HCT116 (cell line): ENCODE data around the gene UBE2M. TPM values are rescaled to one million over a fixed set of nuclear protein-coding genes. Genes with fewer than 3 reads are reported as not detected.

Experiments
- ATAC-seq: fragments of 200-7000 bp; cut with Tn5 transposase; 2 replicates; pipeline ENCODE4 v1.9.1; 2020; ENCODE audit warnings: mild to moderate bottlenecking, moderate library complexity
- BruUV-seq: library from RNA; stranded (reverse); fragments of 400-500 nt; replicated peaks from 2 replicates; lab custom pipeline; 2021; lab: Mats Ljungman, UMichigan
- CTCF ChIA-PET: fragments of 300-600 bp; sonication (Branson Sonifier 250); formaldehyde crosslinking; loops from one replicate; lab custom pipeline; 2021; ENCODE audit warnings: antibody characterized with exemption; lab: Charles Lee
- POLR2A ChIA-PET: fragments of 300-600, 350-600 bp; sonication (Branson Sonifier 250); formaldehyde crosslinking; loops from one replicate; lab custom pipeline; 2021; ENCODE audit warnings: antibody characterized with exemption; lab: Charles Lee
- RAD21 ChIA-PET, 2 experiments: fragments of 300-600 bp; sonication (Branson Sonifier 250); formaldehyde crosslinking; loops; one replicate each; lab custom pipeline; 2023; ENCODE audit warnings: low total read pairs in 2 of 2; ENCODE audit not compliant: uncharacterized antibody in 2 of 2, unreplicated experiment in 2 of 2, low non-redundant PET in 1 of 2; lab: Charles Lee
- DNase-seq: peaks from one replicate; pipeline ENCODE4 v3.0.0-alpha.2; 2010; ENCODE audit warnings: low read depth, low spot score
- H2AFZ ChIP-seq: fragments of 200-600 bp; shearing (Covaris generic), sonication (generic); 2 replicates; pipeline ENCODE4 v1.6.1; 2017; ENCODE audit warnings: low read depth, mixed run types, mixed read lengths, antibody characterized with exemption, low read length; ENCODE audit not compliant: poor library complexity, severe bottlenecking
- H3K27ac ChIP-seq: 2 replicates; pipeline ENCODE4 v1.5.1; 2012; ENCODE audit warnings: low read depth, low read length
- H3K27me3 ChIP-seq: fragments of 200-600 bp; sonication (generic); 2 replicates; pipeline ENCODE4 v1.6.1; 2016; ENCODE audit warnings: mixed run types, low read length, mixed read lengths; ENCODE audit not compliant: insufficient read depth
- H3K36me3 ChIP-seq, 2 experiments: fragments of 200-500 bp in 1 of 2; fragments of 200-600 bp in 1 of 2; sonication (Bioruptor generic) in 1 of 2; sonication (generic) in 1 of 2; 2 replicates each; pipeline versions ENCODE4 v1.5.1 to v1.6.1; 2014 to 2016; ENCODE audit warnings: low read length in 2 of 2, inconsistent platforms in 1 of 2, mixed read lengths in 1 of 2, mixed run types in 1 of 2; ENCODE audit not compliant: insufficient read depth in 2 of 2, control insufficient read depth in 1 of 2
- H3K4me1 ChIP-seq, 2 experiments: fragments of 200-600 bp in 1 of 2; sonication (generic) in 1 of 2; 2 replicates each; pipeline versions ENCODE4 v1.5.1 to v1.6.1; 2012 to 2017; ENCODE audit warnings: low read length in 2 of 2, inconsistent platforms in 1 of 2, mild to moderate bottlenecking in 1 of 2, mixed read lengths in 1 of 2, mixed run types in 1 of 2, moderate library complexity in 1 of 2; ENCODE audit not compliant: insufficient read depth in 2 of 2, control insufficient read depth in 1 of 2
- H3K4me2 ChIP-seq: fragments of 200-600 bp; sonication (generic); 2 replicates; pipeline ENCODE4 v1.6.1; 2017; ENCODE audit warnings: mixed run types, low read length, mixed read lengths
- H3K4me3 ChIP-seq, 2 experiments: fragments of 200-600 bp in 1 of 2; sonication (generic) in 1 of 2; replicated peaks in 1 of 2; 2 replicates each; pipeline ENCODE4 v1.5.1; 2011 to 2016; ENCODE audit warnings: low read length in 2 of 2, control low read depth in 1 of 2, low read depth in 1 of 2, mild to moderate bottlenecking in 1 of 2, mixed read lengths in 1 of 2, mixed run types in 1 of 2
- H3K79me2 ChIP-seq: fragments of 200-600 bp; sonication (generic); 2 replicates; pipeline ENCODE4 v1.6.1; 2017; ENCODE audit warnings: mild to moderate bottlenecking, mixed run types, low read length, moderate library complexity, mixed read lengths; ENCODE audit not compliant: insufficient read depth
- H3K9ac ChIP-seq: fragments of 200-600 bp; sonication (generic); 2 replicates; pipeline ENCODE4 v1.6.1; 2016; ENCODE audit warnings: low read length, mixed read lengths
- H3K9me2 ChIP-seq: fragments of 200-600 bp; sonication (generic), shearing (Covaris generic); 2 replicates; pipeline ENCODE4 v1.6.1; 2017; ENCODE audit warnings: mixed run types, mild to moderate bottlenecking, moderate library complexity; ENCODE audit not compliant: insufficient read depth
- H3K9me3 ChIP-seq, 2 experiments: fragments of 200-500 bp in 1 of 2; fragments of 200-600 bp in 1 of 2; sonication (Bioruptor generic) in 1 of 2; sonication (generic) in 1 of 2; 2 replicates each; pipeline ENCODE4 v1.6.1; 2014 to 2017; ENCODE audit warnings: low read length in 2 of 2, mixed read lengths in 2 of 2, inconsistent platforms in 1 of 2, low read depth in 1 of 2, mild to moderate bottlenecking in 1 of 2, mixed run types in 1 of 2, moderate library complexity in 1 of 2; ENCODE audit not compliant: control insufficient read depth in 1 of 2, insufficient read depth in 1 of 2
- H4K20me1 ChIP-seq: fragments of 200-600 bp; sonication (generic), shearing (Covaris generic); 2 replicates; pipeline ENCODE4 v1.6.1; 2017; ENCODE audit warnings: mixed run types, mild to moderate bottlenecking, moderate library complexity; ENCODE audit not compliant: insufficient read depth
- CBX3 ChIP-seq: IDR thresholded peaks from 2 replicates; pipeline ENCODE4 v1.6.1; 2012; ENCODE audit warnings: low read depth
- ELF1 ChIP-seq: IDR thresholded peaks from 2 replicates; pipeline ENCODE4 v1.6.1; 2012; ENCODE audit warnings: low read depth, borderline replicate concordance
- POLR2A ChIP-seq: IDR thresholded peaks from 2 replicates; pipeline ENCODE4 v1.7.0; 2011; ENCODE audit warnings: borderline replicate concordance; ENCODE audit not compliant: insufficient read depth, insufficient read length; ENCODE audit errors: extremely low read depth
- POLR2AphosphoS5 ChIP-seq: IDR thresholded peaks from 2 replicates; pipeline ENCODE4 v1.6.1; 2011; ENCODE audit warnings: mild to moderate bottlenecking, low read depth, low read length, moderate library complexity
- RAD21 ChIP-seq: IDR thresholded peaks from 2 replicates; pipeline ENCODE4 v1.6.1; 2012; ENCODE audit warnings: low read depth, mild to moderate bottlenecking
- YY1 ChIP-seq: IDR thresholded peaks from 2 replicates; pipeline ENCODE4 v1.6.1; 2011; ENCODE audit warnings: low read length, low read depth, moderate library complexity, mild to moderate bottlenecking; ENCODE audit not compliant: insufficient replicate concordance; ENCODE audit errors: extremely low read depth
- ZNF274 ChIP-seq: fragments of 200-500 bp; sonication (Bioruptor generic); IDR thresholded peaks from 2 replicates; pipeline ENCODE4 v1.6.1; 2014; ENCODE audit warnings: mild to moderate bottlenecking, low read depth, low read length, inconsistent platforms
- intact Hi-C: fragments of 100-400 bp; cut with micrococcal nuclease; formaldehyde crosslinking; loops from 2 replicates; pipeline ENCODE4 v1.10.0; 2022
- total RNA-seq: library from RNA; stranded (reverse); gene quantifications from one replicate; pipeline ENCODE4 v1.2.1, GENCODE V29; 2021; ENCODE audit not compliant: unreplicated experiment
- TF ChIP-seq, protein P1 (sequence below): IDR thresholded peaks from 2 replicates; pipeline ENCODE4 v1.6.1; 2011; ENCODE audit warnings: mild to moderate bottlenecking, low read length, moderate library complexity; ENCODE audit not compliant: insufficient replicate concordance; ENCODE audit errors: extremely low read depth
- TF ChIP-seq, protein P2 (sequence below): IDR thresholded peaks from 2 replicates; pipeline ENCODE4 v1.6.1; 2012

Gene UBE2M
- total RNA-seq, 1 experiment from 2014 or later, result 120 TPM

DNA sequence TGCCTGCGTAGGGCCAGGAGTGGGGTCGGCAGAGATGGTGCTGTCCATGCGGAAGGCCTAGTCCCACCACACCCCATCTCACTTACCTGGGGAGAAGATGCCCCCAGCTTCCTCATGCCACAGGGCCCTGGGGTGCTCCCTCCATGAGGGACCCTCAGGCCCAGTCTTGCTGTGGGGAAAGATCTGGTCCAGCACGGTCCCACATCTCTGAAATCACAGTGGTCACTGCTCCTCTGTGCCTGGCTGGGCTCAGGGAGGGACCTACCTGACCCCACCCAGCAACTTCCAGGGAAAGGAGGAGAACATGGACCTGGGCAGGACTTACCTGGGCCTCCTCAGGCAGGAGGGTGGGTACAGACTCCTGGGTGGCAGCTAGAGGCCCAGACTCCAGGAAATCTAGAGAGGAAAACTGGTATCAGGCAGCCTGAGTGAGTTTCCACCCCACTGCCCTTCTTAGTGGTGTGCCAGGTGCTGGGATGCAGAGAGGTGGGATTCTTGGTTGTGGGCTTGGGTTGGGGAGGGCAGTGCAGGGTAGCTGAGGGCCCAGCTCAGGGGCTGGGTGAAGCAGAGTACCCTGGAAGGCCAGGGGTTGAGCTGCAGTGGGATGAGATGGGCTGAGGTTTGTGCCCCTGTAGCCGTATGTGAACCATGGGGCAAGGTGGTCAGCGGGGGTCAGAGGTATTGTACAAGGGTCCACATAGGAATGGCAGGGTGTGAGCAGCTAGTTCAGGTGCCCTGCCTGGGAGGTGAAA is 11.0 kb upstream of the UBE2M start:
- CTCF ChIA-PET, result no interaction called here
- ATAC-seq (no peak), DNase-seq (no peak)
- Histone ChIP-seq H2AFZ (no peak overlapping the region), H4K20me1 (no peaks in the 10 kb centered on the region), H3K27me3 (no peaks in the 10 kb centered on the region), H3K4me2 (no peak overlapping the region), H3K9ac (no peak overlapping the region), H3K36me3 (peaks cover 0 to 14% of the 10 kb centered on the region in 2 experiments; a peak in 1 of 4 replicates), H3K27ac (no peak overlapping the region), H3K9me3 (no peaks in the 10 kb centered on the region), H3K4me1 (peaks cover 9 to 16% of the 10 kb centered on the region in 2 experiments), H3K79me2 (peaks cover 8% of the 10 kb centered on the region; the same call in 1 of the 2 replicates), H3K9me2 (no peaks in the 10 kb centered on the region), H3K4me3 (no peak overlapping the region)
- TF ChIP-seq ELF1 (no peak), POLR2AphosphoS5 (peak; percentile 5; the same call in 1 of the 2 replicates)
- intact Hi-C loops, result no loop called here
- RAD21 ChIA-PET, result no interaction called here
- no TSS peak for BruUV-seq
- POLR2A ChIA-PET, result interaction anchor here (1.0 kb wide), 1 partner anchor 10 kb away, joined by 3 read pairs; no protein-coding TSS in a partner anchor

DNA sequence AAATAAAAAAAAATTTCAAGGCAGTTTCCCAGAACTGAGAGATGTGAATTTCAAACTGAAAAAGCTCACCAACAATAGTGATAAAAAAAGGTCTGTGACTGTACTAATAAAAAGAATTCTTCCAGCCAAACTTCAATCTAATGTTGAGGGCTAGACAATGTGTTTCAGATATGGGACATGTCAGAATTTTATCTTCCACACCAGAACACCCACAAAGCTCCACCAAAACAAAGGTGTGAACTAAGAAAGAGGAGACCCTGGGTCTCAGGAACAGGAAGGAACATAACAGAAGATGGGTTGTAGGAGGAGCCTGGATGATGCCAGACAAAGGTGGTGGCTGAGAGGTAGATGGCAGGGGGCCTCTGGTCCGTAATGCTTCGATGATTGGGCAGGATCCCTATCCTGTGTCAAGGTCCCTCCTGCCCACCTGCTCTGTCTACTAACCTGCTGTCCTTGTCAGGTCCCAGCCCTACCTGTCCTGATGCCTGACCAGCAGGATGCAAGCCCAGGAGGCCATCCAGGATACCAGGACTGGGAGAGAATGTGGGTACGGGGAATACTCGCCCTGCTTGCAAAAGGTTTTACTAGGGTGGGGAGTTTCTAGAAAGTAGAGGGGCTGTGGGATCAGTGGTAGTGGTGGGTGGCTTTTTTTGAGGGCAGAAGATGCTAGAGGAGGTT is 10.2 kb upstream of the UBE2M start:
- ChIA-PET CTCF (no interaction called here), POLR2A (interaction anchor here (1.2 kb wide), 1 partner anchor 9 kb away, joined by 4 read pairs; no protein-coding TSS in a partner anchor), RAD21 (no interaction called here)
- peaks cover 0 to 14% of the 10 kb centered on the region in 2 experiments; a peak in 1 of 4 replicates for H3K36me3 ChIP-seq
- intact Hi-C loops, result no loop called here
- no peak overlapping the region for H3K9ac ChIP-seq
- H3K9me3 ChIP-seq, result no peaks in the 10 kb centered on the region
- peaks cover 8% of the 10 kb centered on the region; the same call in 1 of the 2 replicates for H3K79me2 ChIP-seq
- no peak overlapping the region for H3K4me2 ChIP-seq
- no peaks in the 10 kb centered on the region for H4K20me1 ChIP-seq
- no peak for TF ChIP-seq CBX3
- TF ChIP-seq POLR2AphosphoS5, result peak; percentile 30; the same call in 1 of the 2 replicates
- TF ChIP-seq ZNF274, result no peak
- TF ChIP-seq, protein P1, sequence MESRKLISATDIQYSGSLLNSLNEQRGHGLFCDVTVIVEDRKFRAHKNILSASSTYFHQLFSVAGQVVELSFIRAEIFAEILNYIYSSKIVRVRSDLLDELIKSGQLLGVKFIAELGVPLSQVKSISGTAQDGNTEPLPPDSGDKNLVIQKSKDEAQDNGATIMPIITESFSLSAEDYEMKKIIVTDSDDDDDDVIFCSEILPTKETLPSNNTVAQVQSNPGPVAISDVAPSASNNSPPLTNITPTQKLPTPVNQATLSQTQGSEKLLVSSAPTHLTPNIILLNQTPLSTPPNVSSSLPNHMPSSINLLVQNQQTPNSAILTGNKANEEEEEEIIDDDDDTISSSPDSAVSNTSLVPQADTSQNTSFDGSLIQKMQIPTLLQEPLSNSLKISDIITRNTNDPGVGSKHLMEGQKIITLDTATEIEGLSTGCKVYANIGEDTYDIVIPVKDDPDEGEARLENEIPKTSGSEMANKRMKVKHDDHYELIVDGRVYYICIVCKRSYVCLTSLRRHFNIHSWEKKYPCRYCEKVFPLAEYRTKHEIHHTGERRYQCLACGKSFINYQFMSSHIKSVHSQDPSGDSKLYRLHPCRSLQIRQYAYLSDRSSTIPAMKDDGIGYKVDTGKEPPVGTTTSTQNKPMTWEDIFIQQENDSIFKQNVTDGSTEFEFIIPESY, result no peak
- no peak for TF ChIP-seq POLR2A
- no peak for TF ChIP-seq RAD21
- TF ChIP-seq, protein P2, sequence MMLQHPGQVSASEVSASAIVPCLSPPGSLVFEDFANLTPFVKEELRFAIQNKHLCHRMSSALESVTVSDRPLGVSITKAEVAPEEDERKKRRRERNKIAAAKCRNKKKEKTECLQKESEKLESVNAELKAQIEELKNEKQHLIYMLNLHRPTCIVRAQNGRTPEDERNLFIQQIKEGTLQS, result no peak
- no peak for TF ChIP-seq YY1
- no peaks in the 10 kb centered on the region for H3K27me3 ChIP-seq
- H3K4me1 ChIP-seq, result peaks cover 2 to 8% of the 10 kb centered on the region in 2 experiments; a peak in 3 of 4 replicates
- H3K27ac ChIP-seq, result no peak overlapping the region
- no peak overlapping the region for H2AFZ ChIP-seq
- ATAC-seq (no peak), DNase-seq (no peak)
- H3K4me3 ChIP-seq, result no peak overlapping the region
- H3K9me2 ChIP-seq, result no peaks in the 10 kb centered on the region
- no TSS peak for BruUV-seq
